Brain microvascular endothelial cell (primary cell): Measurements from ENCODE around the gene NAPEPLD.

Source experiments
- DNase-seq: peaks from one replicate; pipeline ENCODE4 v3.0.0-alpha.2; 2020
- H3K27ac ChIP-seq: fragments of 250-450 bp; sonication (Bioruptor Pico); 2 replicates; pipeline ENCODE4 v1.5.1; 2020; ENCODE audit warnings: mild to moderate bottlenecking, moderate library complexity
- H3K27me3 ChIP-seq: fragments of 250-450 bp; sonication (Bioruptor Pico); replicated peaks from 2 replicates; pipeline ENCODE4 v1.5.1; 2020; ENCODE audit warnings: mild to moderate bottlenecking
- H3K36me3 ChIP-seq: fragments of 250-450 bp; sonication (Bioruptor Pico); replicated peaks from 2 replicates; pipeline ENCODE4 v1.5.1; 2020; ENCODE audit warnings: mild to moderate bottlenecking
- H3K4me3 ChIP-seq: 2 replicates; pipeline ENCODE4 v1.5.1; 2011; ENCODE audit warnings: low read depth, mild to moderate bottlenecking, control low read depth, low read length, moderate library complexity
- CTCF ChIP-seq: IDR thresholded peaks from 2 replicates; pipeline ENCODE4 v1.5.1; 2011; ENCODE audit warnings: low read depth, mild to moderate bottlenecking, moderate library complexity, low read length, control low read depth, inconsistent platforms; ENCODE audit errors: missing control alignments
- in situ Hi-C: cut with HindIII; loops from 2 replicates; pipeline ENCODE4 v1.10.0; 2017; ENCODE audit warnings: low sequenced_read_pairs, low pct_ligation_motif_present

The NAPEPLD gene

GRCh38 chr7:103134836-103135554 is 13.9 kb downstream of the NAPEPLD start:
- in situ Hi-C loops, result no loop called here
- Histone ChIP-seq H3K27me3 (no peaks in the 10 kb centered on the region), H3K27ac (no peak overlapping the region), H3K36me3 (no peaks in the 10 kb centered on the region), H3K4me3 (no peak overlapping the region)
- no peak for TF ChIP-seq CTCF
- no peak for DNase-seq

- no peak for TF ChIP-seq CTCF
- in situ Hi-C loops, result no loop called here
- DNase-seq, result no peak
Observed at GRCh38 chr7:103132995-103133688, 15.8 kb downstream of the NAPEPLD start.

GRCh38 chr7:103130901-103131624 is 17.8 kb downstream of the NAPEPLD start:
- Histone ChIP-seq H3K4me3 (no peak overlapping the region), H3K36me3 (no peaks in the 10 kb centered on the region), H3K27ac (no peak overlapping the region), H3K27me3 (no peaks in the 10 kb centered on the region)
- no peak for TF ChIP-seq CTCF
- in situ Hi-C loops, result no loop called here
- no peak for DNase-seq

More at GRCh38 chr7:103132995-103133688, 15.8 kb downstream of the NAPEPLD start:
- H3K36me3 ChIP-seq, result no peaks in the 10 kb centered on the region
- no peak overlapping the region for H3K4me3 ChIP-seq
- H3K27me3 ChIP-seq, result no peaks in the 10 kb centered on the region
- no peak overlapping the region for H3K27ac ChIP-seq

- TF ChIP-seq CTCF, result no peak
- Histone ChIP-seq H3K4me3 (no peak overlapping the region), H3K27me3 (no peaks in the 10 kb centered on the region), H3K27ac (no peak overlapping the region), H3K36me3 (no peaks in the 10 kb centered on the region)
- DNase-seq, result no peak
- in situ Hi-C loops, result no loop called here
Observed at GRCh38 chr7:103129702-103130549, 19.0 kb downstream of the NAPEPLD start.

GRCh38 chr7:103127006-103127405 is 21.9 kb downstream of the NAPEPLD start:
- Histone ChIP-seq H3K36me3 (no peaks in the 10 kb centered on the region), H3K27me3 (no peaks in the 10 kb centered on the region), H3K27ac (no peak overlapping the region), H3K4me3 (no peak overlapping the region)
- in situ Hi-C loops, result no loop called here
- no peak for DNase-seq
- no peak for TF ChIP-seq CTCF
